H1 (cell line): ENCODE results near the gene PMFBP1. TPM values are rescaled to one million over a fixed set of nuclear protein-coding genes. Genes with fewer than 3 reads are reported as not detected.

Source experiments
- CREB1 ChIP-seq: IDR thresholded peaks from 2 replicates; pipeline ENCODE4 v1.6.1; 2012; ENCODE audit warnings: inconsistent platforms
- EGR1 ChIP-seq: IDR thresholded peaks from 2 replicates; pipeline ENCODE4 v1.6.1; 2011; ENCODE audit warnings: low read depth, low read length, borderline replicate concordance
- JUN ChIP-seq: IDR thresholded peaks from 2 replicates; pipeline ENCODE4 v1.6.1; 2011; ENCODE audit warnings: low read depth, mild to moderate bottlenecking, improper control_type of control experiment, low read length
- SP1 ChIP-seq: IDR thresholded peaks from 2 replicates; pipeline ENCODE4 v1.6.1; 2011; ENCODE audit warnings: low read depth, low read length
- SP2 ChIP-seq: IDR thresholded peaks from 2 replicates; pipeline ENCODE4 v1.6.1; 2012; ENCODE audit warnings: mild to moderate bottlenecking, low read length, inconsistent platforms
- TEAD4 ChIP-seq: IDR thresholded peaks from 2 replicates; pipeline ENCODE4 v1.6.1; 2012; ENCODE audit warnings: low read depth, low read length, inconsistent platforms, mixed read lengths
- polyA plus RNA-seq, 7 experiments: library from polyadenylated mRNA; depleted of rRNA in 3 of 7; stranded (reverse) in 5 of 7; unstranded in 2 of 7; fragments of >200 nt in 5 of 7; fragments of 200-250 nt in 2 of 7; gene quantifications; 1 replicate in 5 of 7; 2 replicates in 1 of 7; 4 replicates in 1 of 7; pipeline versions ENCODE4 v1.2.1 to v1.2.3, GENCODE V29; 2011 to 2013; ENCODE audit warnings: missing spikeins in 2 of 7, mixed read lengths in 2 of 7
- total RNA-seq: library from RNA; stranded (reverse); fragmentation: NEBNext Ultra II Directional; extraction: Animal tissue kit (Norgen Biotek cat#: 25700); gene quantifications from 2 replicates; pipeline ENCODE4 v1.2.1, GENCODE V29; 2021
- TF ChIP-seq, protein P1 (sequence below): fragments of 300-600 bp; sonication (generic); IDR thresholded peaks from 2 replicates; pipeline ENCODE4 v1.7.1; 2012; ENCODE audit warnings: low read length, moderate library complexity, mild to moderate bottlenecking, inconsistent platforms; ENCODE audit not compliant: insufficient replicate concordance

PMFBP1 gene
- total and polyA plus RNA-seq, 2 of the 8 experiments (the other 6 are each of a cell fraction or from before 2014, with no cell fraction given), result 0.32 to 1.6 TPM

DNA sequence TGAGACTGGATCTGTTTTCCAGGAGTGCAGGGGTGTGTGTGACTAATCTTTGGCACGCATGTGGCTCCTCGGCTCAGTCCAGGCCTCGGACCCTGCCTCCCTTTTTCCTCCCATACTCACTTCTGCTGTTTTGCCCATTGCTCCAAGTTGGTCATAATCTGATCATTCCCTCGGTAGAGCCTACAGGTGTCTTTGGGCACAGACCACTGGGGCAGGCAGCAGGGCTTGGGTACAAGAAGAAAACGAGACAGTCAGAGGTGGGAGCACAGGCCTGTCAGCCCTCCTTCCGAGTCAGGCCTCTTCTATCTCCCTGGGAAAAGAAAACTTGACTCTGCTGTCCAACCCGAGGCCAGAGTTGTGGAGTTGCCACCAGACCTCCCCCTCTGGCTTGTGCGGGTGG is 48.5 kb downstream of the PMFBP1 start (continued):
- TF ChIP-seq, protein P1, sequence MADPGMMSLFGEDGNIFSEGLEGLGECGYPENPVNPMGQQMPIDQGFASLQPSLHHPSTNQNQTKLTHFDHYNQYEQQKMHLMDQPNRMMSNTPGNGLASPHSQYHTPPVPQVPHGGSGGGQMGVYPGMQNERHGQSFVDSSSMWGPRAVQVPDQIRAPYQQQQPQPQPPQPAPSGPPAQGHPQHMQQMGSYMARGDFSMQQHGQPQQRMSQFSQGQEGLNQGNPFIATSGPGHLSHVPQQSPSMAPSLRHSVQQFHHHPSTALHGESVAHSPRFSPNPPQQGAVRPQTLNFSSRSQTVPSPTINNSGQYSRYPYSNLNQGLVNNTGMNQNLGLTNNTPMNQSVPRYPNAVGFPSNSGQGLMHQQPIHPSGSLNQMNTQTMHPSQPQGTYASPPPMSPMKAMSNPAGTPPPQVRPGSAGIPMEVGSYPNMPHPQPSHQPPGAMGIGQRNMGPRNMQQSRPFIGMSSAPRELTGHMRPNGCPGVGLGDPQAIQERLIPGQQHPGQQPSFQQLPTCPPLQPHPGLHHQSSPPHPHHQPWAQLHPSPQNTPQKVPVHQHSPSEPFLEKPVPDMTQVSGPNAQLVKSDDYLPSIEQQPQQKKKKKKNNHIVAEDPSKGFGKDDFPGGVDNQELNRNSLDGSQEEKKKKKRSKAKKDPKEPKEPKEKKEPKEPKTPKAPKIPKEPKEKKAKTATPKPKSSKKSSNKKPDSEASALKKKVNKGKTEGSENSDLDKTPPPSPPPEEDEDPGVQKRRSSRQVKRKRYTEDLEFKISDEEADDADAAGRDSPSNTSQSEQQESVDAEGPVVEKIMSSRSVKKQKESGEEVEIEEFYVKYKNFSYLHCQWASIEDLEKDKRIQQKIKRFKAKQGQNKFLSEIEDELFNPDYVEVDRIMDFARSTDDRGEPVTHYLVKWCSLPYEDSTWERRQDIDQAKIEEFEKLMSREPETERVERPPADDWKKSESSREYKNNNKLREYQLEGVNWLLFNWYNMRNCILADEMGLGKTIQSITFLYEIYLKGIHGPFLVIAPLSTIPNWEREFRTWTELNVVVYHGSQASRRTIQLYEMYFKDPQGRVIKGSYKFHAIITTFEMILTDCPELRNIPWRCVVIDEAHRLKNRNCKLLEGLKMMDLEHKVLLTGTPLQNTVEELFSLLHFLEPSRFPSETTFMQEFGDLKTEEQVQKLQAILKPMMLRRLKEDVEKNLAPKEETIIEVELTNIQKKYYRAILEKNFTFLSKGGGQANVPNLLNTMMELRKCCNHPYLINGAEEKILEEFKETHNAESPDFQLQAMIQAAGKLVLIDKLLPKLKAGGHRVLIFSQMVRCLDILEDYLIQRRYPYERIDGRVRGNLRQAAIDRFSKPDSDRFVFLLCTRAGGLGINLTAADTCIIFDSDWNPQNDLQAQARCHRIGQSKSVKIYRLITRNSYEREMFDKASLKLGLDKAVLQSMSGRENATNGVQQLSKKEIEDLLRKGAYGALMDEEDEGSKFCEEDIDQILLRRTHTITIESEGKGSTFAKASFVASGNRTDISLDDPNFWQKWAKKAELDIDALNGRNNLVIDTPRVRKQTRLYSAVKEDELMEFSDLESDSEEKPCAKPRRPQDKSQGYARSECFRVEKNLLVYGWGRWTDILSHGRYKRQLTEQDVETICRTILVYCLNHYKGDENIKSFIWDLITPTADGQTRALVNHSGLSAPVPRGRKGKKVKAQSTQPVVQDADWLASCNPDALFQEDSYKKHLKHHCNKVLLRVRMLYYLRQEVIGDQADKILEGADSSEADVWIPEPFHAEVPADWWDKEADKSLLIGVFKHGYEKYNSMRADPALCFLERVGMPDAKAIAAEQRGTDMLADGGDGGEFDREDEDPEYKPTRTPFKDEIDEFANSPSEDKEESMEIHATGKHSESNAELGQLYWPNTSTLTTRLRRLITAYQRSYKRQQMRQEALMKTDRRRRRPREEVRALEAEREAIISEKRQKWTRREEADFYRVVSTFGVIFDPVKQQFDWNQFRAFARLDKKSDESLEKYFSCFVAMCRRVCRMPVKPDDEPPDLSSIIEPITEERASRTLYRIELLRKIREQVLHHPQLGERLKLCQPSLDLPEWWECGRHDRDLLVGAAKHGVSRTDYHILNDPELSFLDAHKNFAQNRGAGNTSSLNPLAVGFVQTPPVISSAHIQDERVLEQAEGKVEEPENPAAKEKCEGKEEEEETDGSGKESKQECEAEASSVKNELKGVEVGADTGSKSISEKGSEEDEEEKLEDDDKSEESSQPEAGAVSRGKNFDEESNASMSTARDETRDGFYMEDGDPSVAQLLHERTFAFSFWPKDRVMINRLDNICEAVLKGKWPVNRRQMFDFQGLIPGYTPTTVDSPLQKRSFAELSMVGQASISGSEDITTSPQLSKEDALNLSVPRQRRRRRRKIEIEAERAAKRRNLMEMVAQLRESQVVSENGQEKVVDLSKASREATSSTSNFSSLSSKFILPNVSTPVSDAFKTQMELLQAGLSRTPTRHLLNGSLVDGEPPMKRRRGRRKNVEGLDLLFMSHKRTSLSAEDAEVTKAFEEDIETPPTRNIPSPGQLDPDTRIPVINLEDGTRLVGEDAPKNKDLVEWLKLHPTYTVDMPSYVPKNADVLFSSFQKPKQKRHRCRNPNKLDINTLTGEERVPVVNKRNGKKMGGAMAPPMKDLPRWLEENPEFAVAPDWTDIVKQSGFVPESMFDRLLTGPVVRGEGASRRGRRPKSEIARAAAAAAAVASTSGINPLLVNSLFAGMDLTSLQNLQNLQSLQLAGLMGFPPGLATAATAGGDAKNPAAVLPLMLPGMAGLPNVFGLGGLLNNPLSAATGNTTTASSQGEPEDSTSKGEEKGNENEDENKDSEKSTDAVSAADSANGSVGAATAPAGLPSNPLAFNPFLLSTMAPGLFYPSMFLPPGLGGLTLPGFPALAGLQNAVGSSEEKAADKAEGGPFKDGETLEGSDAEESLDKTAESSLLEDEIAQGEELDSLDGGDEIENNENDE, result no peak
- TF ChIP-seq JUN, result no peak
- no peak for TF ChIP-seq CREB1
- no peak for TF ChIP-seq SP2
- TF ChIP-seq EGR1, result no peak
- no peak for TF ChIP-seq SP1
- no peak for TF ChIP-seq TEAD4
